Neural cell (in vitro differentiated cells): ENCODE results near the gene PRR12. TPM values are rescaled to one million over a fixed set of nuclear protein-coding genes. Genes with fewer than 3 reads are reported as not detected.
"Not testable (repeated sequence)": the region's sequence is repeated elsewhere in the genome, so short reads cannot be mapped to it uniquely, and the experiment has no call there.

Experiments
- H2AFZ ChIP-seq: fragments of 200-600, 300-800 bp; sonication (generic), shearing (Covaris generic); 2 replicates; pipeline ENCODE4 v1.6.0; 2014; ENCODE audit warnings: low read depth, mild to moderate bottlenecking, antibody characterized with exemption, low read length, moderate library complexity
- H3F3A ChIP-seq: fragments of 200-600 bp; shearing (Covaris generic); 2 replicates; pipeline ENCODE4 v1.6.1; 2016; ENCODE audit warnings: mild to moderate bottlenecking, moderate library complexity, mixed read lengths, antibody characterized with exemption, low read length; ENCODE audit not compliant: insufficient read depth, poor library complexity, severe bottlenecking
- H3K27ac ChIP-seq: fragments of 200-600, 300-800 bp; sonication (generic), shearing (Covaris generic); 2 replicates; pipeline ENCODE4 v1.5.1; 2014; ENCODE audit warnings: mild to moderate bottlenecking, low read length, moderate library complexity
- H3K27me3 ChIP-seq: fragments of 300-800, 200-600 bp; sonication (generic), shearing (Covaris generic); 2 replicates; pipeline ENCODE4 v1.6.0; 2014; ENCODE audit warnings: mild to moderate bottlenecking, low read depth, low read length, moderate library complexity; ENCODE audit not compliant: insufficient read depth
- H3K36me3 ChIP-seq: fragments of 300-800, 200-600 bp; sonication (generic), shearing (Covaris generic); 2 replicates; pipeline ENCODE4 v1.5.1; 2014; ENCODE audit warnings: mild to moderate bottlenecking, antibody characterized with exemption, low read length, moderate library complexity; ENCODE audit not compliant: insufficient read depth
- H3K4me2 ChIP-seq: fragments of 300-800, 200-600 bp; sonication (generic), shearing (Covaris generic); 2 replicates; pipeline ENCODE4 v1.6.0; 2014; ENCODE audit warnings: mild to moderate bottlenecking, low read length
- H3K4me3 ChIP-seq: fragments of 300-800, 200-600 bp; sonication (generic), shearing (Covaris generic); 2 replicates; pipeline ENCODE4 v1.5.1; 2014; ENCODE audit warnings: mild to moderate bottlenecking, low read length, moderate library complexity
- H3K79me2 ChIP-seq: fragments of 200-600 bp; shearing (Covaris generic); replicated peaks from 2 replicates; pipeline ENCODE4 v1.6.0; 2014; ENCODE audit warnings: mild to moderate bottlenecking, low read length, moderate library complexity; ENCODE audit not compliant: insufficient read depth
- H3K9ac ChIP-seq: fragments of 300-800, 200-600 bp; sonication (generic), shearing (Covaris generic); 2 replicates; pipeline ENCODE4 v1.6.1; 2016; ENCODE audit warnings: mild to moderate bottlenecking, low read length, mixed read lengths
- H3K9me2 ChIP-seq: fragments of 200-600 bp; shearing (Covaris generic); 2 replicates; pipeline ENCODE4 v1.6.1; 2016; ENCODE audit warnings: mild to moderate bottlenecking, low read length, mixed read lengths; ENCODE audit not compliant: insufficient read depth
- H3K9me3 ChIP-seq: fragments of 200-600, 300-800 bp; sonication (generic), shearing (Covaris generic); 2 replicates; pipeline ENCODE4 v1.6.1; 2016; ENCODE audit warnings: mild to moderate bottlenecking, mixed run types, low read length, moderate library complexity, mixed read lengths
- H4K20me1 ChIP-seq: fragments of 200-600 bp; shearing (Covaris generic); 2 replicates; pipeline ENCODE4 v1.6.1; 2016; ENCODE audit warnings: mild to moderate bottlenecking, mixed run types; ENCODE audit not compliant: insufficient read depth
- CTCF ChIP-seq: fragments of 450-650 bp; IDR thresholded peaks from 2 replicates; pipeline ENCODE4 v1.5.1; 2014; ENCODE audit warnings: antibody characterized with exemption, mild to moderate bottlenecking, moderate library complexity; ENCODE audit not compliant: poor library complexity, severe bottlenecking
- EP300 ChIP-seq: fragments of 450-650 bp; conservative IDR thresholded peaks from 2 replicates; pipeline ENCODE4 v1.6.1; 2014; ENCODE audit warnings: antibody characterized with exemption, mild to moderate bottlenecking, moderate library complexity; ENCODE audit not compliant: poor library complexity, severe bottlenecking
- EZH2 ChIP-seq: fragments of 200-600, 300-800 bp; shearing (Covaris generic), sonication (generic); IDR thresholded peaks from 2 replicates; pipeline ENCODE4 v1.6.1; 2014; ENCODE audit warnings: antibody characterized with exemption, low read length, borderline replicate concordance, mild to moderate bottlenecking; ENCODE audit not compliant: insufficient read depth, poor library complexity, severe bottlenecking
- MXI1 ChIP-seq: fragments of 450-650 bp; conservative IDR thresholded peaks from 2 replicates; pipeline ENCODE4 v1.6.1; 2014; ENCODE audit warnings: antibody characterized with exemption, mild to moderate bottlenecking; ENCODE audit not compliant: poor library complexity, severe bottlenecking
- POLR2AphosphoS5 ChIP-seq: IDR thresholded peaks from 2 replicates; pipeline ENCODE4 v1.6.1; 2012
- RAD21 ChIP-seq: fragments of 450-650 bp; conservative IDR thresholded peaks from 2 replicates; pipeline ENCODE4 v1.6.1; 2014; ENCODE audit warnings: antibody characterized with exemption, mild to moderate bottlenecking, moderate library complexity
- REST ChIP-seq: IDR thresholded peaks from 2 replicates; pipeline ENCODE4 v1.6.1; 2012; ENCODE audit warnings: borderline replicate concordance
- SMC3 ChIP-seq: fragments of 450-650 bp; conservative IDR thresholded peaks from 2 replicates; pipeline ENCODE4 v1.6.1; 2014; ENCODE audit warnings: antibody characterized with exemption, mild to moderate bottlenecking, moderate library complexity; ENCODE audit not compliant: poor library complexity
- TAF1 ChIP-seq: IDR thresholded peaks from 2 replicates; pipeline ENCODE4 v1.6.1; 2012; ENCODE audit warnings: low read depth
- polyA plus RNA-seq: library from polyadenylated mRNA; depleted of rRNA; stranded (reverse); fragments of >200 nt; gene quantifications from 2 replicates; pipeline ENCODE4 v1.2.3, GENCODE V29; 2014

The PRR12 gene
- polyA plus RNA-seq, 1 donor from 2014 or later: 1.2 TPM

- peaks cover 4% of the 10 kb centered on the region for H3K36me3 ChIP-seq
- no peaks in the 10 kb centered on the region for H3K9me2 ChIP-seq
- H3K79me2 ChIP-seq: peaks cover 4% of the 10 kb centered on the region
- no peaks in the 10 kb centered on the region for H3F3A ChIP-seq
- H3K9ac ChIP-seq: no peak overlapping the region
- H3K27me3 ChIP-seq: no peaks in the 10 kb centered on the region
- no peak overlapping the region for H2AFZ ChIP-seq
- no peak overlapping the region for H3K4me2 ChIP-seq
- H3K27ac ChIP-seq: no peak overlapping the region
- no peaks in the 10 kb centered on the region for H3K9me3 ChIP-seq
- H3K4me3 ChIP-seq: no peak overlapping the region
- no peaks in the 10 kb centered on the region for H4K20me1 ChIP-seq
- TF ChIP-seq TAF1: no peak
- no peak for TF ChIP-seq POLR2AphosphoS5
- TF ChIP-seq MXI1: no peak
- no peak for TF ChIP-seq RAD21
- no peak for TF ChIP-seq SMC3
- no peak for TF ChIP-seq EZH2
- no peak for TF ChIP-seq CTCF
Observed at GRCh38 chr19:49616532-49616931, 25.6 kb downstream of the PRR12 start.

- peaks cover 4% of the 10 kb centered on the region for H3K36me3 ChIP-seq
- peaks cover 4% of the 10 kb centered on the region for H3K79me2 ChIP-seq
- H3K4me2 ChIP-seq: no peak overlapping the region
- H3K9me2 ChIP-seq: no peaks in the 10 kb centered on the region
- H3K9ac ChIP-seq: no peak overlapping the region
- H3K4me3 ChIP-seq: no peak overlapping the region
- H3K27me3 ChIP-seq: no peaks in the 10 kb centered on the region
- H2AFZ ChIP-seq: no peak overlapping the region
- H3K27ac ChIP-seq: no peak overlapping the region
- no peaks in the 10 kb centered on the region for H3K9me3 ChIP-seq
- H4K20me1 ChIP-seq: no peaks in the 10 kb centered on the region
- TF ChIP-seq RAD21 (no peak), CTCF (no peak), POLR2AphosphoS5 (no peak), TAF1 (no peak), EZH2 (no peak), MXI1 (no peak), SMC3 (no peak), EP300 (no peak), REST (no peak)
- no peaks in the 10 kb centered on the region for H3F3A ChIP-seq
Observed at GRCh38 chr19:49616945-49617344, 26.0 kb downstream of the PRR12 start.

- H3K36me3 ChIP-seq, H3K4me2 ChIP-seq, H2AFZ ChIP-seq, H3K27ac ChIP-seq, H3K4me3 ChIP-seq, H3K79me2 ChIP-seq, H3K9me2 ChIP-seq, H3K9me3 ChIP-seq, H3K9ac ChIP-seq, H3F3A ChIP-seq, H4K20me1 ChIP-seq, H3K27me3 ChIP-seq: not testable (repeated sequence)
Observed at GRCh38 chr19:49617860-49618259, 26.9 kb downstream of the PRR12 start.
